Astrocyte (in vitro differentiated cells and primary cell): ENCODE results near the gene OSBPL3. TPM values are rescaled to one million over a fixed set of nuclear protein-coding genes. Genes with fewer than 3 reads are reported as not detected.

Experiments
- DNase-seq: peaks from one replicate; pipeline ENCODE4 v3.0.0-alpha.2; 2010; ENCODE audit warnings: low read depth
- FAIRE-seq: peaks from 2 replicates; lab custom pipeline; 2011; peaks lifted over from hg19 to GRCh38; lab: Jason Lieb, UNC
- H2AFZ ChIP-seq: 2 replicates; pipeline ENCODE4 v1.6.0; 2012; ENCODE audit warnings: low read depth, low read length, inconsistent platforms
- H3K27ac ChIP-seq: 2 replicates; pipeline ENCODE4 v1.5.1; 2011; ENCODE audit warnings: low read depth, low read length, inconsistent platforms
- H3K27me3 ChIP-seq: 2 replicates; pipeline ENCODE4 v1.6.0; 2011; ENCODE audit warnings: low read length, inconsistent platforms; ENCODE audit not compliant: insufficient read depth
- H3K36me3 ChIP-seq: 2 replicates; pipeline ENCODE4 v1.5.1; 2011; ENCODE audit warnings: low read length, inconsistent platforms; ENCODE audit not compliant: insufficient read depth
- H3K4me1 ChIP-seq: 2 replicates; pipeline ENCODE4 v1.5.1; 2011; ENCODE audit warnings: low read length, inconsistent platforms; ENCODE audit not compliant: insufficient read depth
- H3K4me2 ChIP-seq: 2 replicates; pipeline ENCODE4 v1.6.0; 2012; ENCODE audit warnings: low read length, inconsistent platforms
- H3K4me3 ChIP-seq: 2 replicates; pipeline ENCODE4 v1.5.1; 2011; ENCODE audit warnings: low read depth, mild to moderate bottlenecking, low read length, inconsistent platforms; ENCODE audit not compliant: insufficient read depth
- H3K79me2 ChIP-seq: 2 replicates; pipeline ENCODE4 v1.6.0; 2012; ENCODE audit warnings: mild to moderate bottlenecking, low read length, inconsistent platforms; ENCODE audit not compliant: insufficient read depth
- H3K9ac ChIP-seq: 2 replicates; pipeline ENCODE4 v1.6.0; 2012; ENCODE audit warnings: mild to moderate bottlenecking, low read length, inconsistent platforms
- H3K9me3 ChIP-seq: 2 replicates; pipeline ENCODE4 v1.5.1; 2012; ENCODE audit warnings: low read depth, mild to moderate bottlenecking, low read length, inconsistent platforms; ENCODE audit not compliant: insufficient read depth
- H4K20me1 ChIP-seq: 2 replicates; pipeline ENCODE4 v1.6.0; 2012; ENCODE audit warnings: low read length, inconsistent platforms; ENCODE audit not compliant: insufficient read depth
- H3K27ac Mint-ChIP-seq: one replicate; pipeline ENCODE4 v1.8.0; 2021; ENCODE audit warnings: mild to moderate bottlenecking, mixed read lengths; ENCODE audit not compliant: unreplicated experiment
- H3K27me3 Mint-ChIP-seq: one replicate; pipeline ENCODE4 v1.8.0; 2021; ENCODE audit warnings: low read depth, mixed read lengths; ENCODE audit not compliant: unreplicated experiment
- H3K36me3 Mint-ChIP-seq: one replicate; pipeline ENCODE4 v1.8.0; 2021; ENCODE audit warnings: low read depth, mixed read lengths; ENCODE audit not compliant: unreplicated experiment
- H3K4me1 Mint-ChIP-seq: one replicate; pipeline ENCODE4 v1.8.0; 2021; ENCODE audit warnings: low read depth, mixed read lengths; ENCODE audit not compliant: unreplicated experiment
- H3K4me3 Mint-ChIP-seq: one replicate; pipeline ENCODE4 v1.8.0; 2021; ENCODE audit warnings: mild to moderate bottlenecking, moderate library complexity, mixed read lengths; ENCODE audit not compliant: unreplicated experiment
- H3K9me3 Mint-ChIP-seq: one replicate; pipeline ENCODE4 v1.8.0; 2021; ENCODE audit warnings: mild to moderate bottlenecking, mixed read lengths; ENCODE audit not compliant: unreplicated experiment
- CTCF ChIP-seq: IDR thresholded peaks from 2 replicates; pipeline ENCODE4 v1.5.1; 2011; ENCODE audit warnings: low read depth, mild to moderate bottlenecking, inconsistent platforms, low read length, moderate library complexity; ENCODE audit not compliant: insufficient read depth
- EZH2 ChIP-seq: IDR thresholded peaks from 2 replicates; pipeline ENCODE4 v1.6.1; 2012; ENCODE audit warnings: mild to moderate bottlenecking, low read length, inconsistent platforms; ENCODE audit not compliant: insufficient read depth
- total RNA-seq: library from RNA; stranded (reverse); gene quantifications from 2 replicates; pipeline ENCODE4 v1.2.1, GENCODE V29; 2021

OSBPL3 gene
- total RNA-seq, 1 donor from 2014 or later = 62.9 TPM

DNA sequence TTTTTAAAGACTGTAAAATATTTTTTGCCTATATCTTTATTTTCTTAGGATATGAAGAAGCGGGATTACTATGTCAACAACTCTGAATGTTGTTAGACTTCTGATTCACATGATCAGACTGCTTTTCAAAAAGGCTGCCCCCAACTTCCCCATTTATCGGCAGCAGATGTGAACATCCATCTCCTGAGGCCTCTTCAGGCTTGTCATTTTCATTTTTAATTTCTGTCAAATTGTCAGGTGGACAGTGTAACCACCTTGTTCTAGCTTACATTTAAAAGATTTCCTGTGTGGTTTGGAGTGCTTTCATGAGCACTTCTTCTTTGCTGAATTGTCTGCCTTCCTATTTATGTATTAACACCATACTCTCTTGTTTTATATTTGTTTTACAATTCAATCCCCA is 143.9 kb downstream of the OSBPL3 start:
- H3K4me3 Mint-ChIP-seq = no peak overlapping the region
- no peak for FAIRE-seq
- H3K27ac ChIP-seq = no peak overlapping the region
- H3K4me1 ChIP-seq = peaks cover 18% of the 10 kb centered on the region
- H3K4me1 Mint-ChIP-seq = peaks cover 9% of the 10 kb centered on the region
- no peaks in the 10 kb centered on the region for H3K79me2 ChIP-seq
- H3K4me2 ChIP-seq = no peak overlapping the region
- H3K36me3 ChIP-seq = peaks cover 16% of the 10 kb centered on the region
- H3K27me3 ChIP-seq = no peaks in the 10 kb centered on the region
- H3K27ac Mint-ChIP-seq = no peak overlapping the region
- TF ChIP-seq CTCF = no peak
- no peaks in the 10 kb centered on the region for H3K27me3 Mint-ChIP-seq
- no peak overlapping the region for H3K4me3 ChIP-seq
- no peak overlapping the region for H2AFZ ChIP-seq
- H3K9me3 ChIP-seq = no peaks in the 10 kb centered on the region
- no peaks in the 10 kb centered on the region for H4K20me1 ChIP-seq
- H3K9ac ChIP-seq = no peak overlapping the region
- no peaks in the 10 kb centered on the region for H3K9me3 Mint-ChIP-seq
- no peak for DNase-seq
- H3K36me3 Mint-ChIP-seq = peaks cover 17% of the 10 kb centered on the region

DNA sequence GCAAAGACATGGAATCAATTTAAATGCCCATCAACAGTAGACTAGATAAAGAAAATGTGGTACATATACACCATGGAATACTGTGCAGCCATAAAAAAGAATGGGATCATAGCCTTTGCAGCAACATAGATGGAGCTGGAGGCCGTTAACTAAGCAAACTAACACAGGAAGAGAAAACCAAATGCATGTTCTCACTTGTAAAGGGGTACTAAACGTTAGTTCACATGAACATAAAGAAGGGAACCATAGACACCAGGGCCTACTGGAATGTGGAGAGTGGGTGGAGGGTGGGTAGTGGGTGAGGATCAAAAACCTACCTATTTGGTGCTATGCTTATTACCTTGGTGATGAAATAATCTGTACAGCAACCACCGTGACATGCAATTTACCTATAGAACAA is 144.3 kb downstream of the OSBPL3 start:
- Histone ChIP-seq H4K20me1 (no peaks in the 10 kb centered on the region), H3K4me1 (peaks cover 23% of the 10 kb centered on the region), H2AFZ (no peak overlapping the region), H3K27ac (no peak overlapping the region), H3K4me2 (no peak overlapping the region), H3K9me3 (no peaks in the 10 kb centered on the region), H3K79me2 (no peaks in the 10 kb centered on the region), H3K27me3 (no peaks in the 10 kb centered on the region), H3K9ac (no peak overlapping the region), H3K36me3 (peaks cover 16% of the 10 kb centered on the region), H3K4me3 (no peak overlapping the region)
- H3K27ac Mint-ChIP-seq = no peak overlapping the region
- H3K27me3 Mint-ChIP-seq = no peaks in the 10 kb centered on the region
- TF ChIP-seq CTCF = no peak
- no peak for TF ChIP-seq EZH2
- no peak overlapping the region for H3K4me3 Mint-ChIP-seq
- no peaks in the 10 kb centered on the region for H3K9me3 Mint-ChIP-seq
- peaks cover 11% of the 10 kb centered on the region for H3K4me1 Mint-ChIP-seq
- DNase-seq (no peak), FAIRE-seq (no peak)
- peaks cover 17% of the 10 kb centered on the region for H3K36me3 Mint-ChIP-seq

GRCh38 chr7:24834128-24834798 is 145.7 kb downstream of the OSBPL3 start:
- H3K27ac ChIP-seq = no peak overlapping the region
- H3K4me3 ChIP-seq = no peak overlapping the region
- no peak for DNase-seq
- Mint-ChIP-seq H3K27me3 (no peaks in the 10 kb centered on the region), H3K4me3 (no peak overlapping the region), H3K4me1 (peaks cover 11% of the 10 kb centered on the region), H3K27ac (no peak overlapping the region), H3K36me3 (peaks cover 16% of the 10 kb centered on the region), H3K9me3 (no peaks in the 10 kb centered on the region)
- peaks cover 31% of the 10 kb centered on the region for H3K4me1 ChIP-seq
- no peak overlapping the region for H3K9ac ChIP-seq
- H3K4me2 ChIP-seq = no peak overlapping the region
- H4K20me1 ChIP-seq = no peaks in the 10 kb centered on the region
- H3K79me2 ChIP-seq = no peaks in the 10 kb centered on the region
- TF ChIP-seq EZH2 (no peak), CTCF (no peak)
- peaks cover 20% of the 10 kb centered on the region for H3K36me3 ChIP-seq
- no peak for FAIRE-seq
- H3K9me3 ChIP-seq = no peaks in the 10 kb centered on the region
- H3K27me3 ChIP-seq = no peaks in the 10 kb centered on the region
- no peak overlapping the region for H2AFZ ChIP-seq
